ENCODE results near the gene KIAA0586. TPM values are rescaled to one million over a fixed set of nuclear protein-coding genes. Genes with fewer than 3 reads are reported as not detected.

KIAA0586 gene
- 18.3 to 20.7 TPM (median 19.7 TPM) in 3 replicates for total RNA-seq

GRCh38 chr14:58427281-58428117, at the start of gene KIAA0586, which contains the start of gene TIMM9:
KIAA0586 (plus strand) TSS chr14:58427719; CDS start chr14:58428265, 546 bp downstream.
TIMM9 (minus strand) TSS chr14:58427531; CDS start chr14:58411945, 15,586 bp downstream.
- Mint-ChIP-seq H3K4me1 (peaks cover 28% of the 10 kb centered on the region), H3K4me3 (peak within 1 kb of the TSS; percentile 94), H3K27me3 (ENCODE audit: low read depth) (no peaks in the 10 kb centered on the region), H3K36me3 (peaks cover 6% of the 10 kb centered on the region), H3K27ac (peak within 1 kb of the TSS; percentile 94), H3K9me3 (no peaks in the 10 kb centered on the region)
- peak; percentile 88 to 91 for DNase-seq (ENCODE audit: low spot score in 2 of 2, unreplicated experiment in 2 of 2)
- no peak for TF ChIP-seq CTCF (IDR thresholded peaks at IDR 0.05; ENCODE audit: unreplicated experiment)

GRCh38 chr14:58390830-58391229, 36.7 kb upstream of the KIAA0586 start:
- no peak for TF ChIP-seq CTCF (IDR thresholded peaks at IDR 0.05; ENCODE audit: unreplicated experiment)
- no peaks in the 10 kb centered on the region for H3K4me1 Mint-ChIP-seq
- H3K27ac Mint-ChIP-seq = no peak overlapping the region
- no peaks in the 10 kb centered on the region for H3K27me3 Mint-ChIP-seq (ENCODE audit: low read depth)
- H3K4me3 Mint-ChIP-seq = no peak overlapping the region
- no peak for DNase-seq (ENCODE audit: low spot score in 2 of 2, unreplicated experiment in 2 of 2)
- H3K36me3 Mint-ChIP-seq = peaks cover 4% of the 10 kb centered on the region
- peaks cover 7% of the 10 kb centered on the region for H3K9me3 Mint-ChIP-seq

GRCh38 chr14:58395562-58395811, 32.0 kb upstream of the KIAA0586 start:
- TF ChIP-seq CTCF (IDR thresholded peaks at IDR 0.05; ENCODE audit: unreplicated experiment) = no peak
- peak overlapping the region; percentile 59 for H3K4me3 Mint-ChIP-seq
- no peaks in the 10 kb centered on the region for H3K36me3 Mint-ChIP-seq
- DNase-seq (ENCODE audit: low spot score in 2 of 2, unreplicated experiment in 2 of 2) = no peak
- peaks cover 4% of the 10 kb centered on the region for H3K4me1 Mint-ChIP-seq
- no peaks in the 10 kb centered on the region for H3K9me3 Mint-ChIP-seq
- H3K27ac Mint-ChIP-seq = no peak overlapping the region
- peaks cover 12% of the 10 kb centered on the region for H3K27me3 Mint-ChIP-seq (ENCODE audit: low read depth)

- Mint-ChIP-seq H3K4me1 (peaks cover 4% of the 10 kb centered on the region), H3K4me3 (peak within 1 kb of the TSS; percentile 74), H3K27ac (peak within 1 kb of the TSS; percentile 94), H3K36me3 (no peaks in the 10 kb centered on the region), H3K27me3 (ENCODE audit: low read depth) (peaks cover 12% of the 10 kb centered on the region), H3K9me3 (no peaks in the 10 kb centered on the region)
- DNase-seq (ENCODE audit: low spot score in 2 of 2, unreplicated experiment in 2 of 2) = peak; percentile 46 to 81
- TF ChIP-seq CTCF (IDR thresholded peaks at IDR 0.05; ENCODE audit: unreplicated experiment) = peak; percentile 81
Measured at GRCh38 chr14:58395812-58396788, 31.4 kb upstream of the KIAA0586 start, which contains the start of gene TOMM20L. TOMM20L (plus strand) TSS chr14:58395930; CDS start chr14:58395958, 28 bp downstream.

GRCh38 chr14:58397156-58397555, 30.4 kb upstream of the KIAA0586 start:
- H3K9me3 Mint-ChIP-seq = no peaks in the 10 kb centered on the region
- peaks cover 4% of the 10 kb centered on the region for H3K4me1 Mint-ChIP-seq
- TF ChIP-seq CTCF (IDR thresholded peaks at IDR 0.05; ENCODE audit: unreplicated experiment) = no peak
- peaks cover 12% of the 10 kb centered on the region for H3K27me3 Mint-ChIP-seq (ENCODE audit: low read depth)
- no peak overlapping the region for H3K27ac Mint-ChIP-seq
- H3K36me3 Mint-ChIP-seq = no peaks in the 10 kb centered on the region
- no peak overlapping the region for H3K4me3 Mint-ChIP-seq
- no peak for DNase-seq (ENCODE audit: low spot score in 2 of 2, unreplicated experiment in 2 of 2)

Measured in mesothelial cell of epicardium (in vitro differentiated cells).